ENCODE measurements around the gene NMB.

- no peak for TF ChIP-seq ZNF468 (CRISPR knock-in tag; IDR thresholded peaks at IDR 0.05)
- TF ChIP-seq ZZZ3 (CRISPR knock-in tag; IDR thresholded peaks at IDR 0.05; ENCODE audit: borderline replicate concordance), result no peak
- TF ChIP-seq EP300 (IDR thresholded peaks at IDR 0.05; ENCODE audit: low read depth in 2 of 2, low read length in 2 of 2), result no peak
- TF ChIP-seq EP300 (CRISPR knock-in tag; IDR thresholded peaks at IDR 0.05; ENCODE audit: borderline replicate concordance), result no peak
- TF ChIP-seq FOXO4 (CRISPR knock-in tag; conservative IDR thresholded peaks at IDR 0.05), result no peak
- TF ChIP-seq ATF6 (CRISPR knock-in tag; conservative IDR thresholded peaks at IDR 0.05), result no peak
- no peak for TF ChIP-seq ZNF780A (CRISPR knock-in tag; IDR thresholded peaks at IDR 0.05)
Measured at GRCh38 chr15:84634228-84634837, 23.7 kb downstream of the NMB start.
